Lung (tissue), 12 donors: Measurements from ENCODE around the gene PKD1. TPM values are rescaled to one million over a fixed set of nuclear protein-coding genes. Genes with fewer than 3 reads are reported as not detected.
A peak's percentile ranks its signal among the peaks of the same experiment; 100 is the strongest.

Experiments used
- ATAC-seq: fragments of 200-7000 bp; cut with Tn5 transposase; one replicate; pipeline ENCODE4 v1.9.1; 2020; ENCODE audit warnings: moderate number of reproducible peaks; ENCODE audit not compliant: insufficient read depth, low FRiP score
- DNase-seq, 3 donors: peaks; one replicate each; pipeline ENCODE4 v3.0.0-alpha.2; 2013 to 2017
- H3K27ac ChIP-seq, 2 donors: one replicate each; pipeline ENCODE4 v1.5.1; 2013; ENCODE audit warnings: mild to moderate bottlenecking in 2 of 2, moderate library complexity in 2 of 2, control low read depth in 1 of 2, inconsistent platforms in 1 of 2, low read depth in 1 of 2, low read length in 1 of 2
- H3K27me3 ChIP-seq, 3 donors: one replicate each; pipeline ENCODE4 v1.5.1; 2013; ENCODE audit warnings: low read length in 2 of 3; ENCODE audit not compliant: control insufficient read depth in 3 of 3, insufficient read depth in 3 of 3
- H3K36me3 ChIP-seq, 4 donors: one replicate each; pipeline ENCODE4 v1.5.1; 2013; ENCODE audit warnings: low read length in 4 of 4, mild to moderate bottlenecking in 1 of 4, moderate library complexity in 1 of 4; ENCODE audit not compliant: control insufficient read depth in 4 of 4, insufficient read depth in 4 of 4
- H3K4me1 ChIP-seq, 5 donors: one replicate each; pipeline ENCODE4 v1.5.1; 2013; ENCODE audit warnings: low read length in 5 of 5, mild to moderate bottlenecking in 2 of 5, moderate library complexity in 1 of 5; ENCODE audit not compliant: control insufficient read depth in 5 of 5, insufficient read depth in 5 of 5
- H3K4me3 ChIP-seq: one replicate; pipeline ENCODE4 v1.5.1; 2013; ENCODE audit warnings: mild to moderate bottlenecking, control low read depth, moderate library complexity
- H3K9ac ChIP-seq, 2 donors: one replicate each; pipeline ENCODE4 v1.5.1; 2013; ENCODE audit warnings: low read length in 2 of 2, control low read depth in 1 of 2; ENCODE audit not compliant: insufficient read depth in 1 of 2
- H3K9me3 ChIP-seq, 4 donors: one replicate each; pipeline ENCODE4 v1.5.1; 2013; ENCODE audit warnings: low read length in 3 of 4, mild to moderate bottlenecking in 1 of 4, moderate library complexity in 1 of 4; ENCODE audit not compliant: control insufficient read depth in 4 of 4, insufficient read depth in 3 of 4
- CTCF ChIP-seq: IDR thresholded peaks from 2 replicates; pipeline ENCODE4 v1.5.1; 2012; ENCODE audit warnings: mild to moderate bottlenecking; ENCODE audit errors: control extremely low read depth, extremely low read depth
- WGBS, 2 donors: extraction: QIAGEN DNeasy Blood & Tissue Kit; methylation state at CpG; one replicate each; pipeline ENCODE4 v1.1.7; 2013; 5-methylcytosine and 5-hydroxymethylcytosine counted together
- polyA plus RNA-seq, 2 donors: library from polyadenylated mRNA; stranded (reverse); fragments of 200-250 nt; gene quantifications; one replicate each; pipeline ENCODE4 v1.2.1, GENCODE V29; 2013
- total RNA-seq, 2 donors: library from RNA; depleted of rRNA in 1 of 2; stranded (reverse); fragments of >200 nt in 1 of 2; gene quantifications; one replicate each; pipeline ENCODE4 v1.2.1, GENCODE V29; 2014 to 2021
- donor health status: control.
- donor health status: control.
- donor health status: Bipolar disorder and iron deficiency.
- donor health status: healthy.
- donor health status: DM: yes; HTN: yes; CAD: no.

Gene PKD1
- total and polyA plus RNA-seq, 4 donors, result 39.1 to 128 (median 64.6) TPM

GRCh38 chr16:2152695-2153506 lies 17.2 kb upstream of the PKD1 start:
- peaks cover 0 to 14% (median 8%) of the 10 kb centered on the region in 4 donors for H3K36me3 ChIP-seq
- peak overlapping the region; percentile 43 for H3K4me3 ChIP-seq
- TF ChIP-seq CTCF, result no peak
- H3K9me3 ChIP-seq, result no peaks in the 10 kb centered on the region
- peak overlapping the region; percentile 9 to 55 for H3K27ac ChIP-seq
- 34 to 54% methylated on average over 25 of the region's 25 CpGs for WGBS, 2 donors
- DNase-seq, result peak; percentile 35 to 41 (median 37)
- H3K4me1 ChIP-seq, result peaks cover 0 to 78% (median 38%) of the 10 kb centered on the region in 5 donors
- peak overlapping the region in 1 of 2 donors; percentile 24 for H3K9ac ChIP-seq
- H3K27me3 ChIP-seq, result no peaks in the 10 kb centered on the region
- no peak for ATAC-seq

- H3K27ac ChIP-seq, result peak overlapping the region in 1 of 2 donors; percentile 13
Observed at GRCh38 chr16:2151188-2152091, 15.7 kb upstream of the PKD1 start.

GRCh38 chr16:2150418-2151187 lies 14.9 kb upstream of the PKD1 start:
- no peak for TF ChIP-seq CTCF
- H3K9me3 ChIP-seq, result no peaks in the 10 kb centered on the region
- H3K27me3 ChIP-seq, result no peaks in the 10 kb centered on the region
- H3K9ac ChIP-seq, result no peak overlapping the region
- no peak for ATAC-seq
- H3K4me1 ChIP-seq, result peaks cover 0 to 69% (median 23%) of the 10 kb centered on the region in 5 donors
- H3K4me3 ChIP-seq, result no peak overlapping the region
- peaks cover 0 to 14% (median 8%) of the 10 kb centered on the region in 4 donors for H3K36me3 ChIP-seq
- no peak for DNase-seq
- WGBS, 2 donors, result 63 to 78% methylated on average over 18 of the region's 18 CpGs
- no peak overlapping the region for H3K27ac ChIP-seq

More at GRCh38 chr16:2151188-2152091, 15.7 kb upstream of the PKD1 start:
- ATAC-seq, result no peak
- Histone ChIP-seq H3K4me1 (peaks cover 0 to 69% (median 24%) of the 10 kb centered on the region in 5 donors), H3K9ac (no peak overlapping the region), H3K9me3 (no peaks in the 10 kb centered on the region), H3K27me3 (no peaks in the 10 kb centered on the region), H3K36me3 (peaks cover 0 to 14% (median 8%) of the 10 kb centered on the region in 4 donors), H3K4me3 (no peak overlapping the region)
- WGBS, 2 donors, result 85% methylated on average over 13 of the region's 13 CpGs
- no peak for TF ChIP-seq CTCF
- DNase-seq, result no peak
